Vagina (tissue), 2 donors: ENCODE results near the gene SPOCK1. TPM values are rescaled to one million over a fixed set of nuclear protein-coding genes. Genes with fewer than 3 reads are reported as not detected.
A peak's percentile ranks its signal among the peaks of the same experiment; 100 is the strongest.

Source experiments
- DNase-seq, 2 donors: peaks; one replicate each; pipeline ENCODE4 v3.0.0-alpha.2; 2017; ENCODE audit errors: extremely low spot score in 2 of 2
- H3K27ac ChIP-seq: fragments of 200-600 bp; sonication (generic); one replicate; pipeline ENCODE4 v1.5.1; 2019
- H3K27me3 ChIP-seq: fragments of 200-600 bp; sonication (generic); one replicate; pipeline ENCODE4 v1.5.1; 2019
- H3K36me3 ChIP-seq, 2 donors: fragments of 200-600 bp; sonication (generic); one replicate each; pipeline ENCODE4 v1.5.1; 2017 to 2019
- H3K4me1 ChIP-seq: fragments of 200-600 bp; sonication (generic); one replicate; pipeline ENCODE4 v1.5.1; 2019
- H3K4me3 ChIP-seq, 2 donors: fragments of 200-600 bp; sonication (generic); 1 replicate in 1 of 2; 2 replicates in 1 of 2; pipeline ENCODE4 v1.5.1; 2016 to 2019
- H3K9me3 ChIP-seq: fragments of 200-600 bp; sonication (generic); one replicate; pipeline ENCODE4 v1.5.1; 2019
- CTCF ChIP-seq, 3 experiments: fragments of 450-650 bp in 2 of 3; fragments of 200-600 bp in 1 of 3; sonication (generic) in 1 of 3; IDR thresholded peaks; one replicate each; pipeline ENCODE4 v1.5.1; 2017 to 2019; ENCODE audit warnings: antibody characterized with exemption in 3 of 3, mild to moderate bottlenecking in 2 of 3, moderate library complexity in 2 of 3
- POLR2A ChIP-seq, 2 donors: fragments of 450-650 bp; IDR thresholded peaks; one replicate each; pipeline ENCODE4 v1.6.1; 2017; ENCODE audit warnings: antibody characterized with exemption in 2 of 2, mild to moderate bottlenecking in 2 of 2, moderate library complexity in 2 of 2
- POLR2AphosphoS5 ChIP-seq, 2 donors: sonication (generic); formaldehyde crosslinking; IDR thresholded peaks; one replicate each; pipeline ENCODE4 v1.9.0; 2017; ENCODE audit warnings: antibody characterized with exemption in 2 of 2, mild to moderate bottlenecking in 2 of 2, low read depth in 1 of 2; ENCODE audit not compliant: insufficient read depth in 1 of 2
- intact Hi-C: fragments of 100-400 bp; cut with DNase I; formaldehyde crosslinking; loops from one replicate; pipeline ENCODE4 v1.15.1; 2023
- total RNA-seq: library from RNA; depleted of rRNA; stranded (reverse); fragments of >200 nt; gene quantifications from one replicate; pipeline ENCODE4 v1.2.3, GENCODE V29; 2016

Gene SPOCK1
- total RNA-seq, 1 donor from 2014 or later, result 70.7 TPM

GRCh38 chr5:137156180-137156579, 342.9 kb downstream of the SPOCK1 start:
- no peak overlapping the region for H3K27ac ChIP-seq
- DNase-seq, result peak in 1 of 2 donors; percentile 6
- TF ChIP-seq CTCF (IDR thresholded peaks at IDR 0.05) (no peak), POLR2AphosphoS5 (IDR thresholded peaks at IDR 0.05; ENCODE audit: insufficient read depth in 1 of 2, low read depth in 1 of 2) (no peak), POLR2A (IDR thresholded peaks at IDR 0.05) (no peak)
- H3K9me3 ChIP-seq, result no peaks in the 10 kb centered on the region
- intact Hi-C loops, result no loop called here
- H3K27me3 ChIP-seq, result no peaks in the 10 kb centered on the region
- no peak overlapping the region for H3K4me3 ChIP-seq
- H3K4me1 ChIP-seq, result no peaks in the 10 kb centered on the region
- H3K36me3 ChIP-seq, result no peaks in the 10 kb centered on the region

- no peaks in the 10 kb centered on the region for H3K9me3 ChIP-seq
- H3K4me1 ChIP-seq, result no peaks in the 10 kb centered on the region
- H3K4me3 ChIP-seq, result no peak overlapping the region
- H3K27me3 ChIP-seq, result no peaks in the 10 kb centered on the region
- no peak for TF ChIP-seq CTCF (IDR thresholded peaks at IDR 0.05)
- H3K27ac ChIP-seq, result no peak overlapping the region
- intact Hi-C loops, result no loop called here
- DNase-seq, result peak in 1 of 2 donors; percentile 58
- no peaks in the 10 kb centered on the region for H3K36me3 ChIP-seq
Observed at GRCh38 chr5:137155261-137156000, 343.7 kb downstream of the SPOCK1 start.

GRCh38 chr5:137152616-137153015, 346.5 kb downstream of the SPOCK1 start:
- Histone ChIP-seq H3K27ac (no peak overlapping the region), H3K9me3 (no peaks in the 10 kb centered on the region), H3K4me1 (no peaks in the 10 kb centered on the region), H3K36me3 (no peaks in the 10 kb centered on the region), H3K27me3 (no peaks in the 10 kb centered on the region), H3K4me3 (no peak overlapping the region)
- no peak for DNase-seq
- TF ChIP-seq CTCF (IDR thresholded peaks at IDR 0.05) (no peak), POLR2A (IDR thresholded peaks at IDR 0.05) (no peak), POLR2AphosphoS5 (IDR thresholded peaks at IDR 0.05; ENCODE audit: insufficient read depth in 1 of 2, low read depth in 1 of 2) (no peak)
- intact Hi-C loops, result no loop called here

GRCh38 chr5:137148655-137149054, 350.5 kb downstream of the SPOCK1 start:
- Histone ChIP-seq H3K27ac (no peak overlapping the region), H3K4me1 (peaks cover 8% of the 10 kb centered on the region), H3K4me3 (no peak overlapping the region), H3K27me3 (no peaks in the 10 kb centered on the region), H3K9me3 (no peaks in the 10 kb centered on the region), H3K36me3 (no peaks in the 10 kb centered on the region)
- TF ChIP-seq POLR2AphosphoS5 (IDR thresholded peaks at IDR 0.05; ENCODE audit: insufficient read depth in 1 of 2, low read depth in 1 of 2) (no peak), POLR2A (IDR thresholded peaks at IDR 0.05) (no peak), CTCF (IDR thresholded peaks at IDR 0.05) (no peak)
- DNase-seq, result peak in 1 of 2 donors; percentile 11
- intact Hi-C loops, result no loop called here

GRCh38 chr5:137148159-137148558, 351.0 kb downstream of the SPOCK1 start:
- TF ChIP-seq POLR2AphosphoS5 (IDR thresholded peaks at IDR 0.05; ENCODE audit: insufficient read depth in 1 of 2, low read depth in 1 of 2), result no peak
- TF ChIP-seq CTCF (IDR thresholded peaks at IDR 0.05), result no peak
- no peak for TF ChIP-seq POLR2A (IDR thresholded peaks at IDR 0.05)
- H3K27ac ChIP-seq, result no peak overlapping the region
- H3K4me3 ChIP-seq, result no peak overlapping the region
- H3K4me1 ChIP-seq, result peaks cover 8% of the 10 kb centered on the region
- intact Hi-C loops, result no loop called here
- H3K27me3 ChIP-seq, result no peaks in the 10 kb centered on the region
- peak in 1 of 2 donors; percentile 79 for DNase-seq
- no peaks in the 10 kb centered on the region for H3K9me3 ChIP-seq
- no peaks in the 10 kb centered on the region for H3K36me3 ChIP-seq
